GM19395 (cell line): Measurements from ENCODE around the gene GBGT1.

Source experiments
- ATAC-seq: cut with Tn5 transposase; IDR thresholded peaks from one replicate; pipeline ENCODE4 v1.9.1; 2021; ENCODE audit warnings: mild to moderate bottlenecking, moderate library complexity; ENCODE audit not compliant: unreplicated experiment

Gene GBGT1

GRCh38 chr9:133129001-133129795, 34.5 kb downstream of the GBGT1 start:
- ATAC-seq, result no peak

GRCh38 chr9:133128152-133128551, 35.6 kb downstream of the GBGT1 start:
- no peak for ATAC-seq

- no peak for ATAC-seq
Measured at GRCh38 chr9:133127340-133127981, 36.3 kb downstream of the GBGT1 start.

- no peak for ATAC-seq
Measured at GRCh38 chr9:133126697-133127339, 36.9 kb downstream of the GBGT1 start.

GRCh38 chr9:133125941-133126696, 37.6 kb downstream of the GBGT1 start:
- peak; percentile 59 for ATAC-seq

- no peak for ATAC-seq
Measured at GRCh38 chr9:133124907-133125275, 38.8 kb downstream of the GBGT1 start.

- no peak for ATAC-seq
Measured at GRCh38 chr9:133124123-133124906, 39.4 kb downstream of the GBGT1 start.

- no peak for ATAC-seq
Measured at GRCh38 chr9:133122935-133123611, 40.6 kb downstream of the GBGT1 start.

- no peak for ATAC-seq
Measured at GRCh38 chr9:133122605-133122934, 41.1 kb downstream of the GBGT1 start.

- ATAC-seq, result no peak
Measured at GRCh38 chr9:133121915-133122550, 41.7 kb downstream of the GBGT1 start.

GRCh38 chr9:133121198-133121914, 42.4 kb downstream of the GBGT1 start, which contains the start of gene RALGDS:
Gene RALGDS, minus strand, starts transcription at chr9:133121240. Its CDS starts 86 bp downstream, at chr9:133121154.
- peak; percentile 61 for ATAC-seq

GRCh38 chr9:133120501-133121197, 43.1 kb downstream of the GBGT1 start:
- peak; percentile 24 for ATAC-seq

- no peak for ATAC-seq
Measured at GRCh38 chr9:133119846-133120500, 43.7 kb downstream of the GBGT1 start.

- ATAC-seq, result no peak
Measured at GRCh38 chr9:133119103-133119845, 44.4 kb downstream of the GBGT1 start.

GRCh38 chr9:133118568-133118967, 45.1 kb downstream of the GBGT1 start:
- no peak for ATAC-seq

- ATAC-seq, result no peak
Measured at GRCh38 chr9:133118179-133118520, 45.6 kb downstream of the GBGT1 start.
